Measurements from ENCODE around the gene BORCS5. TPM values are rescaled to one million over a fixed set of nuclear protein-coding genes. Genes with fewer than 3 reads are reported as not detected.

The BORCS5 gene
- total and polyA plus RNA-seq, 2 of the 8 experiments (the other 6 are each of a cell fraction or from before 2014, with no cell fraction given): 8.3 to 17.4 TPM

- no peak overlapping the region for H2BK15ac ChIP-seq (ENCODE audit: low read length)
- H2BK12ac ChIP-seq (ENCODE audit: low read depth, low read length): no peak overlapping the region
- H3K18ac ChIP-seq (ENCODE audit: extremely low read depth, low read length): no peak overlapping the region
- H3K4me2 ChIP-seq (ENCODE audit: insufficient read depth in 1 of 2, low read depth in 2 of 2, low read length in 2 of 2): no peak overlapping the region
- H3K9ac ChIP-seq (replicated peaks in 1 of 4; ENCODE audit: extremely low read depth in 1 of 4, low read depth in 3 of 4, low read length in 3 of 4): no peak overlapping the region
- H3K23ac ChIP-seq (ENCODE audit: insufficient read length): no peak overlapping the region
- no peaks in the 10 kb centered on the region for H4K20me1 ChIP-seq (replicated peaks in 1 of 2; ENCODE audit: control insufficient read depth in 1 of 2, insufficient read depth in 2 of 2, low read length in 2 of 2)
- H3K9me3 ChIP-seq (ENCODE audit: insufficient read depth in 2 of 2, low read depth in 1 of 2, low read length in 1 of 2): no peaks in the 10 kb centered on the region
- H3K27me3 ChIP-seq (replicated peaks in 1 of 4; ENCODE audit: control insufficient read depth in 3 of 4, extremely low read depth in 1 of 4, insufficient read depth in 3 of 4, low read length in 3 of 4): no peaks in the 10 kb centered on the region
- peaks cover 5 to 13% (median 9%) of the 10 kb centered on the region in 4 experiments; a peak in 6 of 7 replicates for H3K4me1 ChIP-seq (replicated peaks in 1 of 4; ENCODE audit: control insufficient read depth in 3 of 4, insufficient read depth in 4 of 4, low read length in 3 of 4)
- H3K36me3 ChIP-seq (ENCODE audit: control insufficient read depth in 2 of 4, insufficient read depth in 4 of 4, low read length in 3 of 4): no peaks in the 10 kb centered on the region; a peak in 1 of 8 replicates
- H4K5ac ChIP-seq (ENCODE audit: insufficient read length, low read depth, low read length): no peak overlapping the region
- DNase-seq (ENCODE audit: low read depth in 1 of 2, low spot score in 2 of 2) (no peak), FAIRE-seq (no peak)
- no peak overlapping the region for H4K8ac ChIP-seq (ENCODE audit: extremely low read depth, insufficient read depth, low read length)
- H3K4ac ChIP-seq (replicated peaks; ENCODE audit: insufficient read length, low read depth, low read length): no peak overlapping the region
- no peak overlapping the region for H3K27ac ChIP-seq (ENCODE audit: low read depth, low read length)
- TF ChIP-seq EGR1 (IDR thresholded peaks at IDR 0.05; ENCODE audit: borderline replicate concordance, low read depth, low read length) (no peak), KDM4A (IDR thresholded peaks at IDR 0.05; ENCODE audit: low read depth, low read length, severe bottlenecking) (no peak), RFX5 (IDR thresholded peaks at IDR 0.05; ENCODE audit: borderline replicate concordance, low read depth, low read length) (no peak), RAD21 (IDR thresholded peaks at IDR 0.05 in 1 of 2, conservative IDR thresholded peaks at IDR 0.05 in 1 of 2; ENCODE audit: low read depth in 2 of 2, low read length in 2 of 2) (no peak), POLR2A (IDR thresholded peaks at IDR 0.05; ENCODE audit: control extremely low read depth in 1 of 2, low read depth in 2 of 2, low read length in 2 of 2) (no peak), KDM5A (IDR thresholded peaks at IDR 0.05; ENCODE audit: low read length) (no peak), SP1 (IDR thresholded peaks at IDR 0.05; ENCODE audit: low read depth, low read length) (no peak), SP2 (IDR thresholded peaks at IDR 0.05; ENCODE audit: low read length) (no peak), RXRA (IDR thresholded peaks at IDR 0.05; ENCODE audit: insufficient read depth, low read depth, low read length) (no peak), TAF7 (optimal IDR thresholded peaks at IDR 0.05; ENCODE audit: borderline replicate concordance, low read depth, low read length) (no peak), HDAC2 (IDR thresholded peaks at IDR 0.05; ENCODE audit: borderline replicate concordance in 1 of 2, low read depth in 2 of 2, low read length in 2 of 2) (no peak)
- no peak overlapping the region for H4K91ac ChIP-seq (replicated peaks; ENCODE audit: insufficient read length, low read length)
- H3K23me2 ChIP-seq (ENCODE audit: low read depth, low read length): no peaks in the 10 kb centered on the region
- CTCF ChIA-PET (ENCODE audit: partially characterized antibody): interaction anchor here (0.6 to 1.2 kb wide), 5 partner anchors 19 to 161 kb away, joined by 3 to 5 read pairs (median 3); no protein-coding TSS in a partner anchor
- no peak overlapping the region for H2AK5ac ChIP-seq (ENCODE audit: low read depth, low read length)
- no peaks in the 10 kb centered on the region for H3K79me1 ChIP-seq (ENCODE audit: low read depth, low read length)
- no peak overlapping the region for H3K14ac ChIP-seq (ENCODE audit: insufficient read length)
- H2AFZ ChIP-seq (ENCODE audit: low read length): no peak overlapping the region
- no peak overlapping the region for H3K4me3 ChIP-seq (ENCODE audit: extremely low read depth in 1 of 4, insufficient read depth in 2 of 4, low read depth in 3 of 4, low read length in 4 of 4)
- H2BK5ac ChIP-seq (ENCODE audit: low read depth, low read length): no peak overlapping the region
- no peaks in the 10 kb centered on the region; a peak in 1 of 4 replicates for H3K79me2 ChIP-seq (ENCODE audit: control insufficient read depth in 1 of 2, insufficient read depth in 2 of 2, low read length in 2 of 2)
- H2BK120ac ChIP-seq (replicated peaks; ENCODE audit: low read depth, low read length): no peak overlapping the region
- 96% methylated on average over 9 of the region's 9 CpGs; no CpG with 5 or more reads in 1 of the 2 experiments for WGBS, 2 experiments (ENCODE audit: extremely low coverage in 1 of 2, insufficient coverage in 1 of 2, insufficient read length in 1 of 2, insufficient replicate concordance in 2 of 2, low coverage in 1 of 2, low lambda C conversion rate in 2 of 2, missing lambda C conversion rate in 1 of 2)
- POLR2A ChIA-PET (ENCODE audit: partially characterized antibody): interaction anchor here (1.0 kb wide), 1 partner anchor 12 kb away, joined by 3 read pairs; no protein-coding TSS in a partner anchor
- H3K56ac ChIP-seq (replicated peaks; ENCODE audit: insufficient read length, low read depth, low read length): no peak overlapping the region
- H2BK20ac ChIP-seq (ENCODE audit: low read length): no peak overlapping the region
Measured at GRCh38 chr12:12403264-12404248, 46.7 kb downstream of the BORCS5 start.
